Breast epithelium (tissue), 4 donors: ENCODE measurements around the gene RPL18. TPM values are rescaled to one million over a fixed set of nuclear protein-coding genes. Genes with fewer than 3 reads are reported as not detected.
A peak's percentile ranks its signal among the peaks of the same experiment; 100 is the strongest.

Experiments used
- DNase-seq, 2 donors: peaks; one replicate each; pipeline ENCODE4 v3.0.0-alpha.2; 2019; ENCODE audit warnings: low spot score in 2 of 2
- H3K27ac ChIP-seq, 2 donors: fragments of 200-600 bp; sonication (generic) in 1 of 2; one replicate each; pipeline ENCODE4 v1.5.1; 2016 to 2019; ENCODE audit warnings: mild to moderate bottlenecking in 1 of 2
- H3K27me3 ChIP-seq, 2 donors: fragments of 200-600 bp; sonication (generic) in 1 of 2; one replicate each; pipeline versions ENCODE4 v1.5.1 to v1.6.0; 2017 to 2019; ENCODE audit warnings: control low read depth in 1 of 2, mild to moderate bottlenecking in 1 of 2
- H3K36me3 ChIP-seq: fragments of 200-600 bp; one replicate; pipeline ENCODE4 v1.5.1; 2019
- H3K4me1 ChIP-seq, 2 donors: fragments of 200-600 bp; sonication (generic); one replicate each; pipeline ENCODE4 v1.5.1; 2016 to 2019; ENCODE audit warnings: control low read depth in 1 of 2
- H3K4me3 ChIP-seq, 3 donors: fragments of 200-600 bp; sonication (generic); 1 replicate in 2 of 3; 2 replicates in 1 of 3; pipeline ENCODE4 v1.5.1; 2016 to 2019; ENCODE audit warnings: mild to moderate bottlenecking in 3 of 3, moderate library complexity in 2 of 3
- H3K9me3 ChIP-seq, 2 donors: fragments of 200-600 bp; sonication (generic) in 1 of 2; one replicate each; pipeline ENCODE4 v1.5.1; 2016 to 2019; ENCODE audit warnings: control low read depth in 1 of 2
- POLR2A ChIP-seq: fragments of 450-650 bp; IDR thresholded peaks from one replicate; pipeline ENCODE4 v1.6.1; 2016; ENCODE audit warnings: antibody characterized with exemption, mild to moderate bottlenecking, moderate library complexity
- POLR2AphosphoS5 ChIP-seq, 3 donors: sonication (generic); formaldehyde crosslinking; IDR thresholded peaks; one replicate each; pipeline ENCODE4 v1.6.1; 2017; ENCODE audit warnings: antibody characterized with exemption in 3 of 3
- intact Hi-C: fragments of 100-400 bp; cut with DNase I; formaldehyde crosslinking; loops from one replicate; pipeline ENCODE4 v1.15.1; 2023; ENCODE audit warnings: low total_unique reads
- total RNA-seq, 3 donors: library from RNA; depleted of rRNA; stranded (reverse); fragments of >200 nt; gene quantifications; one replicate each; pipeline ENCODE4 v1.1.0, GENCODE V29; 2016
- TF ChIP-seq, protein P1 (sequence below), 3 donors: fragments of 450-650 bp; IDR thresholded peaks; one replicate each; pipeline ENCODE4 v1.5.1; 2016 to 2017; ENCODE audit warnings: antibody characterized with exemption in 3 of 3, mild to moderate bottlenecking in 3 of 3, moderate library complexity in 3 of 3

RPL18 gene
- total RNA-seq, 3 donors from 2014 or later = 1,880 to 2,937 (median 2,507) TPM

DNA sequence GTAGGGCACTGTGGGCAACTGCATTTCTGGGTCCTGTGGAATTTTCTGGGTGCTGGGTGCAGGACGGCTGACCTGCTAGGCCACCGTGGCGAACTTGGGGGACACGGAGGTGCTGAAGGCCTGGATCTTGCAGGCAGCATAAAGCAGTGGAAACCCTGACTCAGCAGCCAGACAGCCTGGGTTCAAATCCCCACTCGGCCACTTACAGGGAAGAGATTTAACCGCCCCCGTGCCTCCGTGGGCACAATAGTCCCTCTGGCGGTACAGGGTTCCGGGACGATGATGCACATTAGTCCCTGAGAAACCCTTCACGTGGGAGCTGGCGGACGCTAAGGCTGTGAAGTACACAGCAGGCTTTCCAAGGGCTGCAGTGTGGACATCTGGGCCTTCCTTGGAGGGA lies 7.1 kb downstream of the RPL18 start:
- intact Hi-C loops = no loop called here
- DNase-seq = no peak
- Histone ChIP-seq H3K27me3 (no peaks in the 10 kb centered on the region), H3K36me3 (no peaks in the 10 kb centered on the region), H3K4me1 (peaks cover 4 to 13% of the 10 kb centered on the region in 2 donors), H3K4me3 (no peak overlapping the region), H3K9me3 (no peaks in the 10 kb centered on the region), H3K27ac (no peak overlapping the region)
- TF ChIP-seq POLR2AphosphoS5 (IDR thresholded peaks at IDR 0.05) = no peak
- TF ChIP-seq, protein P1, sequence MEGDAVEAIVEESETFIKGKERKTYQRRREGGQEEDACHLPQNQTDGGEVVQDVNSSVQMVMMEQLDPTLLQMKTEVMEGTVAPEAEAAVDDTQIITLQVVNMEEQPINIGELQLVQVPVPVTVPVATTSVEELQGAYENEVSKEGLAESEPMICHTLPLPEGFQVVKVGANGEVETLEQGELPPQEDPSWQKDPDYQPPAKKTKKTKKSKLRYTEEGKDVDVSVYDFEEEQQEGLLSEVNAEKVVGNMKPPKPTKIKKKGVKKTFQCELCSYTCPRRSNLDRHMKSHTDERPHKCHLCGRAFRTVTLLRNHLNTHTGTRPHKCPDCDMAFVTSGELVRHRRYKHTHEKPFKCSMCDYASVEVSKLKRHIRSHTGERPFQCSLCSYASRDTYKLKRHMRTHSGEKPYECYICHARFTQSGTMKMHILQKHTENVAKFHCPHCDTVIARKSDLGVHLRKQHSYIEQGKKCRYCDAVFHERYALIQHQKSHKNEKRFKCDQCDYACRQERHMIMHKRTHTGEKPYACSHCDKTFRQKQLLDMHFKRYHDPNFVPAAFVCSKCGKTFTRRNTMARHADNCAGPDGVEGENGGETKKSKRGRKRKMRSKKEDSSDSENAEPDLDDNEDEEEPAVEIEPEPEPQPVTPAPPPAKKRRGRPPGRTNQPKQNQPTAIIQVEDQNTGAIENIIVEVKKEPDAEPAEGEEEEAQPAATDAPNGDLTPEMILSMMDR (IDR thresholded peaks at IDR 0.05) = no peak
- TF ChIP-seq POLR2A = no peak

DNA sequence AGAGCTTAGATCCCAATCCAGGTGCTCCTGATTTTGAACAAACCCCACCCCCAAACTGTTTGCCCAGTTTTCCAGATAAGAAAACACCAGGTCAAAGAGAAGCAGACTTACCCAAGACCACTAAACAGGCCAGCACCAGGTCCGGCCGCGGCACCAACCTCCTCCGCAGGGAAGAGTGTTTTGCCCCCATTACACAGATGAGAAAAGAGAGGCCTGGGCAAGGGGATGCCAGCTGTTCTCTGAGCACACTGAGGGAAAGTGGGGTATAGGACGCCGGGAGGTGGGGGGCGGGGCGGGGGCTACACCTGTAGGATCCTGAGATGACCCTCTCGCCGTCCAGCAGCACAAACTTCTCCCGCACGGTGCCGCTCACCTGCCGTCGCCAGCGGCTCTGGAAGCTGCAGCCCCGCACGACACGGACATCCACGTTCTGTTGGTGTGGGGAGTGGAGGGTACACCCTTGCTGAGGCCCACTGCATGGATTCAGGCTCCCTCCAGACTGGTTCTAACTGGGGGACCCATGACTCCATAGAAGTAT lies 9.3 kb downstream of the RPL18 start:
- no peaks in the 10 kb centered on the region for H3K9me3 ChIP-seq
- no peaks in the 10 kb centered on the region for H3K36me3 ChIP-seq
- TF ChIP-seq, protein P1 (IDR thresholded peaks at IDR 0.05) = no peak
- TF ChIP-seq POLR2A = no peak
- TF ChIP-seq POLR2AphosphoS5 (IDR thresholded peaks at IDR 0.05) = no peak
- no peak overlapping the region for H3K27ac ChIP-seq
- peaks cover 0 to 4% of the 10 kb centered on the region in 2 donors for H3K4me1 ChIP-seq
- DNase-seq = no peak
- intact Hi-C loops = no loop called here
- no peaks in the 10 kb centered on the region for H3K27me3 ChIP-seq
- H3K4me3 ChIP-seq = no peak overlapping the region

DNA sequence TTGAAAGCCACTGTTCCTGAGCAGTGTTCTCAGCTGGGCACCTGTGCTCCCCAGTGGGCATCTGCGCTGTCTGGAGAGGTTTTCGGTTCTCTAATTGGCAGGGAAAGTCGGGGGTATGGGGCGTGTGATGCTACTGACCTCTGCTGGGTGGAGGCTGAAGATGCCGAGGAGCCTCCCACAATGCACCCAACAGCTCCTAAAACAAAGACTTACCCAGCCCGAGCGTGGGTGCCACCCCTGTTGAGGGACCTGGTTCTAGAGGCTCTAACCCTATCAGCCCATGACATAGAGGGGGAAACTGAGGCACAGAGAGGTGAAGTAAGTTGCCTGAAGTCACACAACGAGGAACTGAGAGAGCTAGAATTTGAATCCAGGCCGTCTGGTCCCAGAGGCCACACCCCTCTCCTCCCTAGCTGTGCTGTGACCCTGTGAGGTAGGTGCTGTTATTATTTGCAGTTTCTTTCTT lies 10.1 kb downstream of the RPL18 start:
- intact Hi-C loops = no loop called here
- peaks cover 0 to 4% of the 10 kb centered on the region in 2 donors for H3K4me1 ChIP-seq
- no peak overlapping the region for H3K4me3 ChIP-seq
- no peaks in the 10 kb centered on the region for H3K9me3 ChIP-seq
- H3K27ac ChIP-seq = no peak overlapping the region
- TF ChIP-seq POLR2AphosphoS5 (IDR thresholded peaks at IDR 0.05) = no peak
- TF ChIP-seq POLR2A = no peak
- TF ChIP-seq, protein P1 (IDR thresholded peaks at IDR 0.05) = peak in 2 of 3 donors; percentile 19 to 20
- H3K36me3 ChIP-seq = no peaks in the 10 kb centered on the region
- no peak for DNase-seq
- no peaks in the 10 kb centered on the region for H3K27me3 ChIP-seq

DNA sequence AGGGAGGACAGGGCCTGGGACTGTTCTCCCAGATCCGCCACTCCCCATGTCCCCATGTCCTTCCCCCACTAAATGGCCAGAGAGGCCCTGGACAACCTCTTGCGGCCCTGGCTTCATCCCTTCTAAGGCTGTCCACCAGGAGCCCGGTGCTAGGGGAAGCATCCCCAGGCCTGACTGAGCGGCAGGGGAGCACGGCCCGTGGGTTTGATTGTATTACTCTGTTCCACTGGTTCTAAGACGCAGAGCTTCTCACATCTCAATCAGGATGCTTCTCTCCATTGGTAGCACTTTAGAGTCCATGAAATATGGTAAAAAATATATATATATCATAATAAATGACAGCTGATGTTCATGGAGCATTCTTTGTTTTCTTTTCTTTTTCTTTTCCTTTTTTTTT lies 11.6 kb downstream of the RPL18 start:
- intact Hi-C loops = no loop called here
- Histone ChIP-seq H3K27me3 (no peaks in the 10 kb centered on the region), H3K4me3 (no peak overlapping the region), H3K4me1 (no peaks in the 10 kb centered on the region), H3K9me3 (no peaks in the 10 kb centered on the region), H3K36me3 (no peaks in the 10 kb centered on the region), H3K27ac (no peak overlapping the region)
- TF ChIP-seq, protein P1 (IDR thresholded peaks at IDR 0.05) = no peak
- TF ChIP-seq POLR2A = no peak
- TF ChIP-seq POLR2AphosphoS5 (IDR thresholded peaks at IDR 0.05) = no peak
- DNase-seq = no peak

DNA sequence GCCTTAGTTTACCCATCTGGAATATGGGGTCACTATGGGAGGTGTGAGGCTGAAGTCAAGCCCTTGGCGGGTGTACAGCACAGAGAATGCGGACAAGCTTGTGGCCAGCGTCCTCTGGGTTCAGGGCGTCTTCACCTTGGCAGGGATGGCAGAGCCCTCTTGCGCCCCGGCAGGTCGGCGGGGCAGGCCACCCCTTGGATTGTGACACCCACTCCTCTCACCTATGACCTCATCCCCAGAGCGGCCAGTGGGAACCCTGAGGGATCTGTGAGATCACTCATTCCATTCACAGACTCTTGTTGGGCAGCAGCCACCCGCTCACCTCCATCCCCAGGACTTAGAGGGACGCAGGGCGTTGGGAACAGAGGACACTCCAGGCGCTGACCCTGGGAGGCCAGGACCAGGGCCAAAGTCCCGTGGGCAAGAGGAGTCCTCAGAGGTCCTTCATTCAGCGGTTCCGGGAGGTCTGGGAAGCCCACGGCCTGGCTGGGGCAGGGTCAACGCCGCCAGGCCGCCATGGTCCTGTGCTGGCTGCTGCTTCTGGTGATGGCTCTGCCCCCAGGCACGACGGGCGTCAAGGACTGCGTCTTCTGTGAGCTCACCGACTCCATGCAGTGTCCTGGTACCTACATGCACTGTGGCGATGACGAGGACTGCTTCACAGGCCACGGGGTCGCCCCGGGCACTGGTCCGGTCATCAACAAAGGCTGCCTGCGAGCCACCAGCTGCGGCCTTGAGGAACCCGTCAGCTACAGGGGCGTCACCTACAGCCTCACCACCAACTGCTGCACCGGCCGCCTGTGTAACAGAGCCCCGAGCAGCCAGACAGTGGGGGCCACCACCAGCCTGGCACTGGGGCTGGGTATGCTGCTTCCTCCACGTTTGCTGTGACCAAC lies 12.3 kb downstream of the RPL18 start, which contains the start of gene SPACA4:
TSS of gene SPACA4 (plus strand) at position 280 of the 896 bp plus-strand sequence. CDS start at position 517, 237 bp downstream.
- Histone ChIP-seq H3K27me3 (no peaks in the 10 kb centered on the region), H3K36me3 (no peaks in the 10 kb centered on the region), H3K4me3 (no peak within 1 kb of the TSS), H3K9me3 (no peaks in the 10 kb centered on the region), H3K27ac (no peak within 1 kb of the TSS), H3K4me1 (no peaks in the 10 kb centered on the region)
- intact Hi-C loops = no loop called here
- DNase-seq = no peak
- TF ChIP-seq, protein P1 (IDR thresholded peaks at IDR 0.05) = no peak
- TF ChIP-seq POLR2AphosphoS5 (IDR thresholded peaks at IDR 0.05) = no peak
- TF ChIP-seq POLR2A = no peak
